Body of pancreas (tissue), 4 donors: ENCODE data around the gene GLB1L2. TPM values are rescaled to one million over a fixed set of nuclear protein-coding genes. Genes with fewer than 3 reads are reported as not detected.

ENCODE experiments used
- ATAC-seq: fragments of 150-250 bp; one replicate; pipeline ENCODE4 v1.9.1; 2016
- DNase-seq, 4 donors: peaks; one replicate each; pipeline ENCODE4 v3.0.0-alpha.2; 2019
- H3K27ac ChIP-seq, 4 donors: fragments of 200-600 bp; sonication (generic); 1 replicate in 3 of 4; 2 replicates in 1 of 4; pipeline versions ENCODE4 v1.5.1 to v1.6.1; 2016 to 2019; ENCODE audit warnings: mild to moderate bottlenecking in 1 of 4, mixed read lengths in 1 of 4, moderate library complexity in 1 of 4
- H3K27me3 ChIP-seq, 2 donors: fragments of 200-600 bp; sonication (generic); one replicate each; pipeline ENCODE4 v1.6.0; 2016; ENCODE audit warnings: mild to moderate bottlenecking in 1 of 2
- H3K36me3 ChIP-seq, 2 donors: fragments of 200-600 bp; sonication (generic); replicated peaks in 1 of 2; 2 replicates each; pipeline ENCODE4 v1.5.1; 2016; ENCODE audit warnings: low read depth in 2 of 2; ENCODE audit not compliant: insufficient read depth in 1 of 2
- H3K4me1 ChIP-seq: fragments of 200-600 bp; sonication (generic); one replicate; pipeline ENCODE4 v1.6.0; 2016
- H3K4me3 ChIP-seq, 2 donors: fragments of 200-600 bp; sonication (generic); 1 replicate in 1 of 2; 2 replicates in 1 of 2; pipeline ENCODE4 v1.5.1; 2016 to 2019
- H3K9me3 ChIP-seq, 3 donors: fragments of 200-600 bp; sonication (generic); 1 replicate in 2 of 3; 2 replicates in 1 of 3; pipeline ENCODE4 v1.5.1; 2016
- CTCF ChIP-seq, 7 experiments: fragments of 450-650 bp in 4 of 7; fragments of 200-600 bp in 3 of 7; sonication (generic) in 3 of 7; IDR thresholded peaks; one replicate each; pipeline ENCODE4 v1.5.1; 2016 to 2019; ENCODE audit warnings: antibody characterized with exemption in 7 of 7
- POLR2A ChIP-seq, 3 donors: fragments of 450-650 bp; IDR thresholded peaks; one replicate each; pipeline ENCODE4 v1.6.1; 2016; ENCODE audit warnings: antibody characterized with exemption in 3 of 3, mild to moderate bottlenecking in 2 of 3
- WGBS, 2 donors: methylation state at CpG; one replicate each; pipeline ENCODE4 v1.1.5; 2017; 5-methylcytosine and 5-hydroxymethylcytosine counted together
- intact Hi-C: fragments of 100-400 bp; cut with DNase I; formaldehyde crosslinking; loops from one replicate; pipeline ENCODE4 v1.15.1; 2023
- total RNA-seq, 2 donors: library from RNA; depleted of rRNA; stranded (reverse); fragments of >200 nt; gene quantifications; one replicate each; pipeline ENCODE4 v1.1.0, GENCODE V29; 2016

GLB1L2 gene
- total RNA-seq, 2 donors from 2014 or later, result 9.1 to 10.9 TPM

DNA sequence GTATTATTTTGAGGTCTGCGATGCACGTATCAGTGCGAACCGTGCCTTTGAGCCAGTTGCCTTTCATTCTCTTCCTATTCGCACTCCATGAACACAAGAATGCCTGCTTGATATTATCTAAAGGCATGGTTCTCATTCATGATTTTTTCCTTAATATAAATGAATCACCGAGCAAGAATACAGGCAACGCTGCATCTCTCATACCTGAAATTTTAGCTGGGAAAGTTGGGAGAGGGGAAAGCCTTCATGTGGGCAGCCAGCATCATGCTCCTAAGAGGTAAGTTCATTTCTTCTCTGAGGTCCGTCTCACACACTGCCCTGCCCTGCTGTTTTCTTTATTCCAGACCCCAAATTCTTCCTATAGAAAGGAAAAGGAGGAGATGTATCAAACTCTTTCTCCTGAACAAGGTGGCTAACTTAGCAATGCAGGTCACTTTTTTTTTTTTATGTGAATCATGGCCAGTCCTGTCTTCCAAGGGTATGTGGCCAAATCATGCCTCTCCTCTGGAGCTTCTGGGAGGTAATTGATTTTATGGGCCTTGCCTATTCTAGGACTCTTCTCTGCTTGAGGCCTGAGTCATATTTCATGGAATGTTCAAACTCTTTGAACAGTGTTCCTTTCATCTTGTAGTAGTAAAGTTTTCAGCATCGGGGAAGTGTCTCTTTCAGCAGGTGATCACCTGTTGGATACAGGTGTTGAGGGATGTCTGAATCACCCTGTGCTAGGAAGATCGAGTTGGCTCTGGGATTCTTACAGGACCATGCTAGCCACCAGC is 3.2 kb downstream of the GLB1L2 start:
- WGBS, 2 donors, result 89 to 91% methylated on average over 10 of the region's 10 CpGs
- Histone ChIP-seq H3K4me3 (no peak overlapping the region), H3K9me3 (no peaks in the 10 kb centered on the region), H3K27ac (no peak overlapping the region), H3K36me3 (no peaks in the 10 kb centered on the region), H3K4me1 (peaks cover 20% of the 10 kb centered on the region), H3K27me3 (no peaks in the 10 kb centered on the region)
- TF ChIP-seq POLR2A (IDR thresholded peaks at IDR 0.05), result no peak
- no peak for DNase-seq
- ATAC-seq, result no peak
- intact Hi-C loops, result no loop called here

DNA sequence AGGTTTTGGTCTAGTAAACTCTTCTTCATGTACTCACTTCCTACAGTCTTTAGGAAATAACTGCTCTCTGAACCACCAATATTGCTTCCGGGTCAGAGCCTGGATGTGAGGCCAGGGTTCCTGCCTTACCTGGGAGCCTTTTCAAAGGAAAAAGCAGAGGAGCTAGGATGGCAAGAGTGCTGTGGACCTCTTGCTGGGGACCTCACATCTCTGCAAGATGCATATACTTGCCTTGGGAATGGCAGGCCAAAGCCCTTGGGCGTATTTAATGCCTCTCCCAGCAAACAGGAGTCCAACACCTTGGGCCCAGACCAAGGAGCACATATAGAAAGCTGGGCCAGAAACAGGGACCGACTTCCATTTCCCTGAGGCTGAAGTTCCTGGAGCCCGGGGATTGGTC is 5.3 kb downstream of the GLB1L2 start:
- H3K9me3 ChIP-seq, result no peaks in the 10 kb centered on the region
- TF ChIP-seq POLR2A (IDR thresholded peaks at IDR 0.05) (no peak), CTCF (IDR thresholded peaks at IDR 0.05) (no peak)
- no peaks in the 10 kb centered on the region for H3K27me3 ChIP-seq
- H3K4me3 ChIP-seq, result no peak overlapping the region
- 81 to 98% methylated on average over 2 to 4 of the region's 4 CpGs for WGBS, 2 donors
- H3K4me1 ChIP-seq, result peaks cover 8% of the 10 kb centered on the region
- no peaks in the 10 kb centered on the region for H3K36me3 ChIP-seq
- intact Hi-C loops, result no loop called here
- DNase-seq (no peak), ATAC-seq (no peak)
- no peak overlapping the region for H3K27ac ChIP-seq

- Histone ChIP-seq H3K27me3 (no peaks in the 10 kb centered on the region), H3K27ac (no peak overlapping the region), H3K9me3 (no peaks in the 10 kb centered on the region), H3K36me3 (no peaks in the 10 kb centered on the region), H3K4me1 (no peaks in the 10 kb centered on the region), H3K4me3 (no peak overlapping the region)
- DNase-seq (no peak), ATAC-seq (no peak)
- intact Hi-C loops, result no loop called here
- WGBS, 2 donors, result 94 to 97% methylated on average over 11 to 15 of the region's 15 CpGs
- TF ChIP-seq POLR2A (IDR thresholded peaks at IDR 0.05) (no peak), CTCF (IDR thresholded peaks at IDR 0.05) (no peak)
Observed at GRCh38 chr11:134338068-134338467, 6.3 kb downstream of the GLB1L2 start.

DNA sequence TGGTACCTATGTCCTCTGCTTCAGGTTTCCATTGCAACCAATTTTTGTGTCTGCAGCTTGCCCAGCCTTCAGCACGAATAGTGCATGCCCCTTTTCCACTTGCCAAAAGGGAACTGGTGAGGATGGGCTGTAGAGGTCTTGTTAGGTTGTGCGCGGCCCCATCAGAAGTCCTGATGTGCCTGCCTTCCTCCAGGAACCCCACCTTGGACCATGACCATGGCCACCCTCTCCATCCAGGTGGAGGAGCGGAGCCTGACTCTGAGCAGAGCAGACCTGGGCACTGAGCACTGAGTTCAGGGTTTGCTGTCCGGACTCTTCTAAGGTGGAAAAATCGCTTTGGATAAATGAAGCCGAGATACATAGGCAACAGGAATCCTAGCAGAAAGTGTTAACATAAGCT is 6.9 kb downstream of the GLB1L2 start:
- ATAC-seq (no peak), DNase-seq (no peak)
- H3K27me3 ChIP-seq, result no peaks in the 10 kb centered on the region
- WGBS, 2 donors, result 88 to 90% methylated on average over 7 of the region's 7 CpGs
- H3K9me3 ChIP-seq, result no peaks in the 10 kb centered on the region
- TF ChIP-seq POLR2A (IDR thresholded peaks at IDR 0.05) (no peak), CTCF (IDR thresholded peaks at IDR 0.05) (no peak)
- H3K27ac ChIP-seq, result no peak overlapping the region
- no peaks in the 10 kb centered on the region for H3K4me1 ChIP-seq
- H3K4me3 ChIP-seq, result no peak overlapping the region
- no peaks in the 10 kb centered on the region for H3K36me3 ChIP-seq
- intact Hi-C loops, result no loop called here

DNA sequence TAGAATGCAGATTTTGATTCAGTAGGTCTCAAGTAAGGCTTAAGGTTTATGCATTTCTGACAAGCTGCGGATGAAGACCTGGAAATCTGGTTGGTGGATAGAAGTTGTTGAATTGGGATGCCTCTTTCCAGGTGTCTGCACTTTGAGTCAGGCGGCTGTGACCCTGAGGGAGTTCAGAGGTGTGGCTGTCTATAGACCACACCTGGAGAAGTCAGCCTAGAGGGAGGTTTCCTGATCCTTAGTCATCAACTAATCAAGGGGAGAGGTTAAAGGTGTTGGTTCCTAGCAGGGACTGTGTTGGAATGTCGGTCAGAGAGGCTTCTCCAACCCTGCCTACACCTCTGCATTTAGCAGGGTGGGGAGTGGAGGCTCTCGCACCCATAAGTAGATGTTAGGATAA is 8.0 kb downstream of the GLB1L2 start:
- H3K36me3 ChIP-seq, result no peaks in the 10 kb centered on the region
- WGBS, 2 donors, result 76 to 79% methylated on average over 4 of the region's 4 CpGs
- ATAC-seq, result no peak
- no peaks in the 10 kb centered on the region for H3K27me3 ChIP-seq
- H3K27ac ChIP-seq, result no peak overlapping the region
- H3K4me1 ChIP-seq, result no peaks in the 10 kb centered on the region
- H3K9me3 ChIP-seq, result no peaks in the 10 kb centered on the region
- TF ChIP-seq CTCF (IDR thresholded peaks at IDR 0.05), result no peak
- TF ChIP-seq POLR2A (IDR thresholded peaks at IDR 0.05), result no peak
- H3K4me3 ChIP-seq, result no peak overlapping the region
- no peak for DNase-seq
- intact Hi-C loops, result no loop called here
